Mesenchymal stem cell (in vitro differentiated cells and primary cell): ENCODE data around the gene TNFRSF4.
"Not testable (repeated sequence)": the region's sequence is repeated elsewhere in the genome, so short reads cannot be mapped to it uniquely, and the experiment has no call there.

Experiments used
- DNase-seq: peaks from one replicate; pipeline ENCODE4 v3.0.0-alpha.2; 2013
- H2AFZ ChIP-seq: one replicate; pipeline ENCODE4 v1.6.1; 2013; ENCODE audit warnings: low read depth, mild to moderate bottlenecking, control low read depth, inconsistent platforms, low read length, moderate library complexity
- H2AK5ac ChIP-seq: 2 replicates; pipeline ENCODE4 v1.6.1; 2013; ENCODE audit warnings: low read length, moderate library complexity, mild to moderate bottlenecking, inconsistent platforms; ENCODE audit not compliant: severe bottlenecking
- H2BK120ac ChIP-seq: one replicate; pipeline ENCODE4 v1.6.1; 2013; ENCODE audit warnings: low read depth, mild to moderate bottlenecking, inconsistent platforms, low read length, moderate library complexity
- H2BK12ac ChIP-seq, 2 experiments: one replicate each; pipeline ENCODE4 v1.6.1; 2013; ENCODE audit warnings: inconsistent platforms in 2 of 2, low read length in 2 of 2, mild to moderate bottlenecking in 2 of 2, moderate library complexity in 2 of 2, control low read depth in 1 of 2
- H2BK15ac ChIP-seq: one replicate; pipeline ENCODE4 v1.6.1; 2013; ENCODE audit warnings: mild to moderate bottlenecking, low read depth, inconsistent platforms; ENCODE audit not compliant: poor library complexity, severe bottlenecking
- H2BK5ac ChIP-seq: 2 replicates; pipeline ENCODE4 v1.6.1; 2013; ENCODE audit warnings: low read depth, mild to moderate bottlenecking, low read length, control low read depth, inconsistent platforms; ENCODE audit not compliant: poor library complexity, severe bottlenecking
- H3K14ac ChIP-seq, 2 experiments: one replicate each; pipeline ENCODE4 v1.6.1; 2013; ENCODE audit warnings: inconsistent platforms in 2 of 2, low read length in 2 of 2, control low read depth in 1 of 2, mild to moderate bottlenecking in 1 of 2, moderate library complexity in 1 of 2
- H3K18ac ChIP-seq, 2 experiments: one replicate each; pipeline ENCODE4 v1.6.1; 2013; ENCODE audit warnings: inconsistent platforms in 2 of 2, low read length in 2 of 2, control low read depth in 1 of 2, low read depth in 1 of 2, mild to moderate bottlenecking in 1 of 2
- H3K23ac ChIP-seq, 2 experiments: one replicate each; pipeline ENCODE4 v1.6.1; 2013; ENCODE audit warnings: inconsistent platforms in 2 of 2, low read length in 2 of 2, mild to moderate bottlenecking in 2 of 2, moderate library complexity in 2 of 2, control low read depth in 1 of 2
- H3K27ac ChIP-seq: 2 replicates; pipeline ENCODE4 v1.5.1; 2013; ENCODE audit warnings: mild to moderate bottlenecking, moderate library complexity, low read length, control low read depth, inconsistent platforms; ENCODE audit not compliant: poor library complexity, severe bottlenecking
- H3K27me3 ChIP-seq, 2 experiments: 2 replicates each; pipeline versions ENCODE4 v1.6.1 to v1.7.0; 2013; ENCODE audit warnings: low read length in 2 of 2, mild to moderate bottlenecking in 2 of 2, moderate library complexity in 2 of 2, control low read depth in 1 of 2, inconsistent platforms in 1 of 2; ENCODE audit not compliant: control insufficient read depth in 1 of 2, insufficient read depth in 1 of 2
- H3K36me3 ChIP-seq, 2 experiments: 2 replicates each; pipeline versions ENCODE4 v1.6.1 to v1.7.0; 2013; ENCODE audit warnings: low read length in 2 of 2, control low read depth in 1 of 2, inconsistent platforms in 1 of 2, low read depth in 1 of 2, mild to moderate bottlenecking in 1 of 2; ENCODE audit not compliant: insufficient read depth in 2 of 2, control insufficient read depth in 1 of 2
- H3K4ac ChIP-seq, 2 experiments: one replicate each; pipeline ENCODE4 v1.6.1; 2013; ENCODE audit warnings: inconsistent platforms in 2 of 2, low read length in 2 of 2, mild to moderate bottlenecking in 2 of 2, moderate library complexity in 2 of 2, control low read depth in 1 of 2, low read depth in 1 of 2
- H3K4me1 ChIP-seq: 2 replicates; pipeline ENCODE4 v1.6.1; 2013; ENCODE audit warnings: low read depth, low read length, control low read depth; ENCODE audit not compliant: control insufficient read depth, insufficient read depth
- H3K4me2 ChIP-seq: 2 replicates; pipeline ENCODE4 v1.6.1; 2013; ENCODE audit warnings: low read length, mild to moderate bottlenecking, inconsistent platforms; ENCODE audit not compliant: poor library complexity, severe bottlenecking
- H3K4me3 ChIP-seq, 2 experiments: 2 replicates each; pipeline versions ENCODE4 v1.5.1 to v1.7.0; 2013; ENCODE audit warnings: low read length in 2 of 2, mild to moderate bottlenecking in 2 of 2, control low read depth in 1 of 2, low read depth in 1 of 2; ENCODE audit not compliant: insufficient read depth in 1 of 2
- H3K79me1 ChIP-seq: replicated peaks from 2 replicates; pipeline ENCODE4 v1.6.1; 2013; ENCODE audit warnings: mild to moderate bottlenecking, control low read depth, low read length, inconsistent platforms; ENCODE audit not compliant: poor library complexity, severe bottlenecking
- H3K9ac ChIP-seq: 2 replicates; pipeline ENCODE4 v1.7.0; 2013; ENCODE audit warnings: mild to moderate bottlenecking, low read length, moderate library complexity
- H3K9me3 ChIP-seq: 2 replicates; pipeline ENCODE4 v1.7.0; 2013; ENCODE audit warnings: mild to moderate bottlenecking, low read length; ENCODE audit not compliant: control insufficient read depth
- H4K8ac ChIP-seq: one replicate; pipeline ENCODE4 v1.6.1; 2013; ENCODE audit warnings: inconsistent platforms, mild to moderate bottlenecking, low read length, moderate library complexity
- H4K91ac ChIP-seq: one replicate; pipeline ENCODE4 v1.6.1; 2013; ENCODE audit warnings: mild to moderate bottlenecking, low read length, inconsistent platforms
- WGBS: methylation state at CpG from one replicate; pipeline ENCODE4 v1.1.7; 2013; ENCODE audit warnings: mixed read lengths; 5-methylcytosine and 5-hydroxymethylcytosine counted together

The TNFRSF4 gene

GRCh38 chr1:1253314-1253713, 39.4 kb upstream of the TNFRSF4 start:
- peaks cover 17% of the 10 kb centered on the region for H3K4me1 ChIP-seq
- no peak overlapping the region for H3K9ac ChIP-seq
- 97% methylated on average over 12 of the region's 12 CpGs for WGBS
- H2AFZ ChIP-seq = no peak overlapping the region
- H3K14ac ChIP-seq = no peak overlapping the region
- H3K18ac ChIP-seq = no peak overlapping the region
- no peak overlapping the region for H2BK120ac ChIP-seq
- no peak overlapping the region for H3K27ac ChIP-seq
- no peak overlapping the region for H4K91ac ChIP-seq
- H2AK5ac ChIP-seq = no peak overlapping the region
- no peaks in the 10 kb centered on the region for H3K27me3 ChIP-seq
- no peak overlapping the region for H2BK5ac ChIP-seq
- no peak overlapping the region for H2BK15ac ChIP-seq
- H3K9me3 ChIP-seq = no peaks in the 10 kb centered on the region
- no peak overlapping the region for H3K4me2 ChIP-seq
- no peak overlapping the region for H3K4me3 ChIP-seq
- DNase-seq = no peak
- H3K79me1 ChIP-seq = peaks cover 44% of the 10 kb centered on the region
- H3K36me3 ChIP-seq = peaks cover 43 to 69% of the 10 kb centered on the region in 2 experiments
- H3K23ac ChIP-seq = no peak overlapping the region
- H3K4ac ChIP-seq = no peak overlapping the region
- no peak overlapping the region for H4K8ac ChIP-seq
- no peak overlapping the region for H2BK12ac ChIP-seq

- Histone ChIP-seq H3K23ac (no peak overlapping the region), H3K9ac (peak overlapping the region; percentile 29), H4K8ac (peak overlapping the region; percentile 57), H2AK5ac (peak overlapping the region; percentile 36), H3K4ac (peak overlapping the region in 1 of 2 experiments; percentile 73), H3K14ac (no peak overlapping the region), H3K36me3 (peaks cover 33 to 59% of the 10 kb centered on the region in 2 experiments), H3K79me1 (peaks cover 35% of the 10 kb centered on the region), H3K4me3 (no peak overlapping the region), H3K27ac (no peak overlapping the region), H2BK12ac (peak overlapping the region in 1 of 2 experiments; percentile 8), H3K27me3 (peaks cover 6 to 14% of the 10 kb centered on the region in 2 experiments), H2AFZ (no peak overlapping the region), H3K9me3 (no peaks in the 10 kb centered on the region), H4K91ac (peak overlapping the region; percentile 84), H2BK120ac (no peak overlapping the region), H3K4me2 (no peak overlapping the region), H3K18ac (peak overlapping the region; percentile 63 to 67), H2BK5ac (no peak overlapping the region), H3K4me1 (peaks cover 25% of the 10 kb centered on the region), H2BK15ac (peak overlapping the region; percentile 94)
- WGBS = 89% methylated on average over 16 of the region's 16 CpGs
- DNase-seq = no peak
These were observed 36.9 kb upstream of the TNFRSF4 start for GRCh38 chr1:1250786-1251284.

- peak overlapping the region in 1 of 2 experiments; percentile 80 for H2BK12ac ChIP-seq
- not testable (repeated sequence) for H3K9ac ChIP-seq, H3K4me3 ChIP-seq, H3K9me3 ChIP-seq, H4K8ac ChIP-seq, H2BK15ac ChIP-seq, DNase-seq, H3K27ac ChIP-seq, H2AK5ac ChIP-seq, H3K18ac ChIP-seq, H2BK5ac ChIP-seq, H2BK120ac ChIP-seq, H3K4ac ChIP-seq, H3K14ac ChIP-seq, H2AFZ ChIP-seq, H3K23ac ChIP-seq, H3K4me2 ChIP-seq, H4K91ac ChIP-seq
- 99% methylated on average over 12 of the region's 21 CpGs for WGBS
- peaks cover 19% of the 10 kb centered on the region for H3K79me1 ChIP-seq
- H3K4me1 ChIP-seq = peaks cover 33% of the 10 kb centered on the region
- H3K36me3 ChIP-seq = peaks cover 10 to 46% of the 10 kb centered on the region in 2 experiments
- peaks cover 6 to 20% of the 10 kb centered on the region in 2 experiments for H3K27me3 ChIP-seq
These were observed 34.3 kb upstream of the TNFRSF4 start for GRCh38 chr1:1248009-1248913.

- WGBS = 87% methylated on average over 20 of the region's 25 CpGs
- peak overlapping the region in 1 of 2 experiments; percentile 80 for H2BK12ac ChIP-seq
These were observed 33.5 kb upstream of the TNFRSF4 start for GRCh38 chr1:1247341-1247913.

More at GRCh38 chr1:1247341-1247913, 33.5 kb upstream of the TNFRSF4 start:
- Histone ChIP-seq H3K4ac (no peak overlapping the region), H2BK5ac (no peak overlapping the region), H2BK15ac (peak overlapping the region; percentile 89), H3K27me3 (peaks cover 6 to 20% of the 10 kb centered on the region in 2 experiments), H2AFZ (no peak overlapping the region), H3K4me2 (no peak overlapping the region), H3K14ac (no peak overlapping the region), H3K9ac (no peak overlapping the region), H4K8ac (no peak overlapping the region), H4K91ac (no peak overlapping the region), H2BK120ac (no peak overlapping the region), H3K79me1 (peaks cover 14% of the 10 kb centered on the region), H3K23ac (peak overlapping the region in 1 of 2 experiments; percentile 0), H3K18ac (no peak overlapping the region), H3K4me3 (no peak overlapping the region), H3K27ac (no peak overlapping the region), H3K4me1 (peaks cover 31% of the 10 kb centered on the region), H3K9me3 (no peaks in the 10 kb centered on the region), H3K36me3 (peaks cover 2 to 43% of the 10 kb centered on the region in 2 experiments), H2AK5ac (no peak overlapping the region)
- no peak for DNase-seq
